Measurements from ENCODE around the gene ERC2.

ERC2 gene

GRCh38 chr3:55718074-55718473 lies 750.2 kb downstream of the ERC2 start:
- ATAC-seq = no peak
- TF ChIP-seq TCF4 (CRISPR knock-in tag; IDR thresholded peaks at IDR 0.05; ENCODE audit: borderline replicate concordance) (no peak), ZNF8 (CRISPR knock-in tag; IDR thresholded peaks at IDR 0.05) (no peak), ZC3H10 (CRISPR knock-in tag; IDR thresholded peaks at IDR 0.05) (no peak), ESRRG (CRISPR knock-in tag; IDR thresholded peaks at IDR 0.05) (no peak), ISL1 (CRISPR knock-in tag; IDR thresholded peaks at IDR 0.05) (no peak; the same call in 1 of the 2 replicates), ZNF70 (CRISPR knock-in tag; IDR thresholded peaks at IDR 0.05) (no peak), CSRNP3 (CRISPR knock-in tag; IDR thresholded peaks at IDR 0.05) (no peak), RARB (CRISPR knock-in tag; IDR thresholded peaks at IDR 0.05) (no peak), OSR1 (CRISPR knock-in tag; IDR thresholded peaks at IDR 0.05) (no peak)

GRCh38 chr3:55717481-55717880 lies 750.8 kb downstream of the ERC2 start:
- ATAC-seq = no peak
- TF ChIP-seq TSHZ2 (CRISPR knock-in tag; IDR thresholded peaks at IDR 0.05) = no peak
- TF ChIP-seq ZNF565 (CRISPR knock-in tag; conservative IDR thresholded peaks at IDR 0.05; ENCODE audit: low read depth) = no peak

- no peak for ATAC-seq
- TF ChIP-seq CSRNP3 (CRISPR knock-in tag; IDR thresholded peaks at IDR 0.05) (no peak), PATZ1 (CRISPR knock-in tag; IDR thresholded peaks at IDR 0.05; ENCODE audit: borderline replicate concordance) (no peak), RARB (CRISPR knock-in tag; IDR thresholded peaks at IDR 0.05) (no peak), ISL1 (CRISPR knock-in tag; IDR thresholded peaks at IDR 0.05) (no peak), ZFP3 (CRISPR knock-in tag; IDR thresholded peaks at IDR 0.05) (no peak), GLIS3 (CRISPR knock-in tag; IDR thresholded peaks at IDR 0.05) (no peak), ZC3H10 (CRISPR knock-in tag; IDR thresholded peaks at IDR 0.05) (no peak), OSR1 (CRISPR knock-in tag; IDR thresholded peaks at IDR 0.05) (no peak), SNAI2 (CRISPR knock-in tag; IDR thresholded peaks at IDR 0.05) (no peak), ZNF565 (CRISPR knock-in tag; conservative IDR thresholded peaks at IDR 0.05; ENCODE audit: low read depth) (no peak), BACH2 (CRISPR knock-in tag; IDR thresholded peaks at IDR 0.05; ENCODE audit: borderline replicate concordance) (no peak), TOX (CRISPR knock-in tag; IDR thresholded peaks at IDR 0.05; ENCODE audit: borderline replicate concordance) (no peak), TCF4 (CRISPR knock-in tag; IDR thresholded peaks at IDR 0.05; ENCODE audit: borderline replicate concordance) (no peak), ESRRG (CRISPR knock-in tag; IDR thresholded peaks at IDR 0.05) (no peak), POU6F1 (CRISPR knock-in tag; IDR thresholded peaks at IDR 0.05; ENCODE audit: borderline replicate concordance, low read depth) (no peak), PPARA (CRISPR knock-in tag; IDR thresholded peaks at IDR 0.05; ENCODE audit: borderline replicate concordance) (no peak), ZNF70 (CRISPR knock-in tag; IDR thresholded peaks at IDR 0.05) (no peak)
Observed at GRCh38 chr3:55716611-55717225, 751.5 kb downstream of the ERC2 start.

Measured in SK-N-SH treated with all-trans-retinoic acid at 6 μM for 48 hours (cell line).